Measurements from ENCODE around the gene STOML1.

STOML1 gene

GRCh38 chr15:73955861-73956742, 36.0 kb downstream of the STOML1 start:
- Histone ChIP-seq H3K36me3 (replicated peaks) (peaks cover 7% of the 10 kb centered on the region), H3K27me3 (replicated peaks) (no peaks in the 10 kb centered on the region), H3K27ac (no peak overlapping the region), H3K4me3 (ENCODE audit: low read depth, low read length) (no peak overlapping the region)
- DNase-seq = no peak
- no peak for TF ChIP-seq CTCF (IDR thresholded peaks at IDR 0.05; ENCODE audit: low read depth, low read length, missing control alignments)
- in situ Hi-C loops (cut with HindIII; ENCODE audit: low pct_ligation_motif_present, low sequenced_read_pairs) = no loop called here

- peaks cover 7% of the 10 kb centered on the region for H3K36me3 ChIP-seq (replicated peaks)
- in situ Hi-C loops (cut with HindIII; ENCODE audit: low pct_ligation_motif_present, low sequenced_read_pairs) = no loop called here
- H3K27ac ChIP-seq = no peak overlapping the region
- no peak for DNase-seq
- H3K4me3 ChIP-seq (ENCODE audit: low read depth, low read length) = no peak overlapping the region
- no peaks in the 10 kb centered on the region for H3K27me3 ChIP-seq (replicated peaks)
- TF ChIP-seq CTCF (IDR thresholded peaks at IDR 0.05; ENCODE audit: low read depth, low read length, missing control alignments) = no peak
These were observed 36.8 kb downstream of the STOML1 start for GRCh38 chr15:73955326-73955725.

GRCh38 chr15:73954188-73955145, 37.6 kb downstream of the STOML1 start:
- Histone ChIP-seq H3K27ac (no peak overlapping the region), H3K27me3 (replicated peaks) (no peaks in the 10 kb centered on the region), H3K4me3 (ENCODE audit: low read depth, low read length) (no peak overlapping the region), H3K36me3 (replicated peaks) (peaks cover 12% of the 10 kb centered on the region)
- in situ Hi-C loops (cut with HindIII; ENCODE audit: low pct_ligation_motif_present, low sequenced_read_pairs) = no loop called here
- no peak for DNase-seq
- no peak for TF ChIP-seq CTCF (IDR thresholded peaks at IDR 0.05; ENCODE audit: low read depth, low read length, missing control alignments)

GRCh38 chr15:73952913-73953750, 39.0 kb downstream of the STOML1 start:
- Histone ChIP-seq H3K27ac (no peak overlapping the region), H3K4me3 (ENCODE audit: low read depth, low read length) (no peak overlapping the region), H3K36me3 (replicated peaks) (peaks cover 25% of the 10 kb centered on the region), H3K27me3 (replicated peaks) (no peaks in the 10 kb centered on the region)
- in situ Hi-C loops (cut with HindIII; ENCODE audit: low pct_ligation_motif_present, low sequenced_read_pairs) = no loop called here
- no peak for TF ChIP-seq CTCF (IDR thresholded peaks at IDR 0.05; ENCODE audit: low read depth, low read length, missing control alignments)
- DNase-seq = no peak

GRCh38 chr15:73952171-73952912, 39.8 kb downstream of the STOML1 start:
- Histone ChIP-seq H3K27ac (no peak overlapping the region), H3K4me3 (ENCODE audit: low read depth, low read length) (no peak overlapping the region), H3K27me3 (replicated peaks) (no peaks in the 10 kb centered on the region), H3K36me3 (replicated peaks) (peaks cover 25% of the 10 kb centered on the region)
- DNase-seq = no peak
- TF ChIP-seq CTCF (IDR thresholded peaks at IDR 0.05; ENCODE audit: low read depth, low read length, missing control alignments) = no peak
- in situ Hi-C loops (cut with HindIII; ENCODE audit: low pct_ligation_motif_present, low sequenced_read_pairs) = no loop called here

Data from brain microvascular endothelial cell (primary cell).